Gastroesophageal sphincter (tissue), 3 donors: ENCODE data around the gene RECK.

Experiments used
- EP300 ChIP-seq: sonication (generic); formaldehyde crosslinking; IDR thresholded peaks from one replicate; pipeline ENCODE4 v1.6.1; 2017; ENCODE audit warnings: antibody characterized with exemption, mild to moderate bottlenecking
- POLR2A ChIP-seq, 2 donors: fragments of 450-650 bp; IDR thresholded peaks; one replicate each; pipeline ENCODE4 v1.6.1; 2017; ENCODE audit warnings: antibody characterized with exemption in 2 of 2, mild to moderate bottlenecking in 2 of 2, moderate library complexity in 1 of 2
- TF ChIP-seq, protein P1 (sequence below), 4 experiments: fragments of 200-600 bp in 2 of 4; fragments of 450-650 bp in 2 of 4; sonication (generic) in 1 of 4; IDR thresholded peaks; one replicate each; pipeline ENCODE4 v1.5.1; 2017 to 2019; ENCODE audit warnings: antibody characterized with exemption in 4 of 4, mild to moderate bottlenecking in 2 of 4, moderate library complexity in 2 of 4

DNA sequence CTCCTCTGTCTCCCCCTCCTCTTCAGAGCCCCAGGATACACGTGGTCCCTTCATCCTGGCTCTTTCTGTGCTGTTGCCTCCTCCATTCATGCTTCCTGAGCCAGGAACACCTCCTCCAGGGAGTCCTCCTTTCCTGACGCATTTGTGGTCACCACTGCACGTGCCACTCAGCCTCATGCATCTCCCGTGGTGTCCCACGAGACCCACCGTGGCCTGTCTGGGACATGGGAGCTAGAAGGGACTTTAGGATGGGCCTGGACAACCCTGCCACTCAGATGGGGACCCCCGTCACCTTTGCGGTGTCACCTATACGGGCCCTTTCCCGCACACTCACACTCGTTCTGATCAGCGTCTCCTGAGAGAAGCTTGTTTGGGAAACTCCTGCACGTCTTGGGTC, 106.5 kb downstream of the RECK start:
- TF ChIP-seq, protein P1, sequence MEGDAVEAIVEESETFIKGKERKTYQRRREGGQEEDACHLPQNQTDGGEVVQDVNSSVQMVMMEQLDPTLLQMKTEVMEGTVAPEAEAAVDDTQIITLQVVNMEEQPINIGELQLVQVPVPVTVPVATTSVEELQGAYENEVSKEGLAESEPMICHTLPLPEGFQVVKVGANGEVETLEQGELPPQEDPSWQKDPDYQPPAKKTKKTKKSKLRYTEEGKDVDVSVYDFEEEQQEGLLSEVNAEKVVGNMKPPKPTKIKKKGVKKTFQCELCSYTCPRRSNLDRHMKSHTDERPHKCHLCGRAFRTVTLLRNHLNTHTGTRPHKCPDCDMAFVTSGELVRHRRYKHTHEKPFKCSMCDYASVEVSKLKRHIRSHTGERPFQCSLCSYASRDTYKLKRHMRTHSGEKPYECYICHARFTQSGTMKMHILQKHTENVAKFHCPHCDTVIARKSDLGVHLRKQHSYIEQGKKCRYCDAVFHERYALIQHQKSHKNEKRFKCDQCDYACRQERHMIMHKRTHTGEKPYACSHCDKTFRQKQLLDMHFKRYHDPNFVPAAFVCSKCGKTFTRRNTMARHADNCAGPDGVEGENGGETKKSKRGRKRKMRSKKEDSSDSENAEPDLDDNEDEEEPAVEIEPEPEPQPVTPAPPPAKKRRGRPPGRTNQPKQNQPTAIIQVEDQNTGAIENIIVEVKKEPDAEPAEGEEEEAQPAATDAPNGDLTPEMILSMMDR (IDR thresholded peaks at IDR 0.05) = no peak
- TF ChIP-seq EP300 = no peak
- TF ChIP-seq POLR2A (IDR thresholded peaks at IDR 0.05) = no peak
